Effector memory CD4-positive, alpha-beta T cell (primary cell): Measurements from ENCODE around the gene CIBAR2.
"Not testable (repeated sequence)": the region's sequence is repeated elsewhere in the genome, so short reads cannot be mapped to it uniquely, and the experiment has no call there.

Source experiments
- DNase-seq, 3 donors: peaks; one replicate each; pipeline ENCODE4 v3.0.0-alpha.2; 2020
- H3K27ac ChIP-seq: 2 replicates; pipeline ENCODE4 v1.7.0; 2013; ENCODE audit warnings: mild to moderate bottlenecking, low read length, moderate library complexity; ENCODE audit not compliant: insufficient read depth, poor library complexity, severe bottlenecking
- H3K27me3 ChIP-seq: replicated peaks from 2 replicates; pipeline ENCODE4 v1.7.0; 2013; ENCODE audit warnings: mild to moderate bottlenecking, low read length; ENCODE audit not compliant: insufficient read depth, control insufficient read depth, poor library complexity, severe bottlenecking
- H3K36me3 ChIP-seq: 2 replicates; pipeline ENCODE4 v1.7.0; 2013; ENCODE audit warnings: mild to moderate bottlenecking, low read length, moderate library complexity; ENCODE audit not compliant: control insufficient read depth, insufficient read depth
- H3K4me1 ChIP-seq: 2 replicates; pipeline ENCODE4 v1.7.0; 2013; ENCODE audit warnings: low read length, mild to moderate bottlenecking; ENCODE audit not compliant: control insufficient read depth, insufficient read depth, poor library complexity, severe bottlenecking
- H3K4me3 ChIP-seq: 2 replicates; pipeline ENCODE4 v1.7.0; 2013; ENCODE audit warnings: low read length, low read depth, mild to moderate bottlenecking; ENCODE audit not compliant: insufficient read depth, poor library complexity, severe bottlenecking
- H3K9me3 ChIP-seq: 2 replicates; pipeline ENCODE4 v1.7.0; 2013; ENCODE audit warnings: mild to moderate bottlenecking, low read length, moderate library complexity; ENCODE audit not compliant: control insufficient read depth

Gene CIBAR2

GRCh38 chr16:85128079-85128837 lies 16.0 kb upstream of the CIBAR2 start:
- Histone ChIP-seq H3K36me3 (no peaks in the 10 kb centered on the region), H3K27ac (no peak overlapping the region), H3K9me3 (no peaks in the 10 kb centered on the region), H3K27me3 (no peaks in the 10 kb centered on the region), H3K4me3 (no peak overlapping the region), H3K4me1 (peaks cover 5% of the 10 kb centered on the region)
- DNase-seq, result no peak

- Histone ChIP-seq H3K4me3 (no peak overlapping the region), H3K4me1 (peaks cover 5% of the 10 kb centered on the region), H3K36me3 (no peaks in the 10 kb centered on the region), H3K27ac (no peak overlapping the region), H3K27me3 (no peaks in the 10 kb centered on the region), H3K9me3 (no peaks in the 10 kb centered on the region)
- DNase-seq, result no peak
Observed at GRCh38 chr16:85127379-85127723, 15.1 kb upstream of the CIBAR2 start.

GRCh38 chr16:85126705-85127378 lies 14.6 kb upstream of the CIBAR2 start:
- H3K9me3 ChIP-seq, result no peaks in the 10 kb centered on the region
- H3K4me3 ChIP-seq, result no peak overlapping the region
- no peak for DNase-seq
- no peak overlapping the region for H3K27ac ChIP-seq
- H3K36me3 ChIP-seq, result no peaks in the 10 kb centered on the region
- H3K27me3 ChIP-seq, result no peaks in the 10 kb centered on the region
- peaks cover 5% of the 10 kb centered on the region for H3K4me1 ChIP-seq

GRCh38 chr16:85126394-85126704 lies 14.1 kb upstream of the CIBAR2 start:
- no peaks in the 10 kb centered on the region for H3K27me3 ChIP-seq
- DNase-seq, result no peak
- H3K36me3 ChIP-seq, result no peaks in the 10 kb centered on the region
- no peaks in the 10 kb centered on the region for H3K9me3 ChIP-seq
- H3K27ac ChIP-seq, result no peak overlapping the region
- H3K4me3 ChIP-seq, result no peak overlapping the region
- peaks cover 5% of the 10 kb centered on the region for H3K4me1 ChIP-seq

- H3K9me3 ChIP-seq, result no peaks in the 10 kb centered on the region
- H3K4me1 ChIP-seq, result peaks cover 5% of the 10 kb centered on the region
- DNase-seq, result no peak
- H3K4me3 ChIP-seq, result no peak overlapping the region
- H3K27me3 ChIP-seq, result no peaks in the 10 kb centered on the region
- H3K36me3 ChIP-seq, result no peaks in the 10 kb centered on the region
- no peak overlapping the region for H3K27ac ChIP-seq
Observed at GRCh38 chr16:85125570-85126393, 13.5 kb upstream of the CIBAR2 start.

GRCh38 chr16:85124636-85125346 lies 12.5 kb upstream of the CIBAR2 start:
- H3K27ac ChIP-seq, result no peak overlapping the region

GRCh38 chr16:85123891-85124635 lies 11.8 kb upstream of the CIBAR2 start:
- H3K9me3 ChIP-seq, result no peaks in the 10 kb centered on the region
- no peak overlapping the region for H3K4me3 ChIP-seq
- DNase-seq, result no peak
- peaks cover 5% of the 10 kb centered on the region for H3K4me1 ChIP-seq
- no peaks in the 10 kb centered on the region for H3K27me3 ChIP-seq
- no peak overlapping the region for H3K27ac ChIP-seq
- H3K36me3 ChIP-seq, result no peaks in the 10 kb centered on the region

More at GRCh38 chr16:85124636-85125346, 12.5 kb upstream of the CIBAR2 start:
- H3K4me3 ChIP-seq, result no peak overlapping the region
- no peak for DNase-seq
- no peaks in the 10 kb centered on the region for H3K9me3 ChIP-seq
- peaks cover 5% of the 10 kb centered on the region for H3K4me1 ChIP-seq
- no peaks in the 10 kb centered on the region for H3K36me3 ChIP-seq
- H3K27me3 ChIP-seq, result no peaks in the 10 kb centered on the region

GRCh38 chr16:85123441-85123840 lies 11.2 kb upstream of the CIBAR2 start:
- H3K27me3 ChIP-seq, H3K4me3 ChIP-seq: not testable (repeated sequence)

GRCh38 chr16:85120006-85120340 lies 7.7 kb upstream of the CIBAR2 start:
- Histone ChIP-seq H3K36me3 (no peaks in the 10 kb centered on the region), H3K27me3 (no peaks in the 10 kb centered on the region), H3K4me3 (no peak overlapping the region), H3K9me3 (no peaks in the 10 kb centered on the region), H3K4me1 (no peaks in the 10 kb centered on the region), H3K27ac (no peak overlapping the region)
- no peak for DNase-seq

More at GRCh38 chr16:85123441-85123840, 11.2 kb upstream of the CIBAR2 start:
- H3K4me1 ChIP-seq, DNase-seq, H3K36me3 ChIP-seq, H3K9me3 ChIP-seq, H3K27ac ChIP-seq: not testable (repeated sequence)
